GM19452 (cell line): ENCODE measurements around the gene DRICH1.
"Not testable (repeated sequence)": the region's sequence is repeated elsewhere in the genome, so short reads cannot be mapped to it uniquely, and the experiment has no call there.

ENCODE experiments used
- ATAC-seq: cut with Tn5 transposase; IDR thresholded peaks from one replicate; pipeline ENCODE4 v1.9.1; 2021; ENCODE audit not compliant: unreplicated experiment

Gene DRICH1

GRCh38 chr22:23569716-23570115, 62.4 kb downstream of the DRICH1 start:
- ATAC-seq = no peak

GRCh38 chr22:23569291-23569690, 62.8 kb downstream of the DRICH1 start:
- ATAC-seq = no peak

- no peak for ATAC-seq
Measured at GRCh38 chr22:23566705-23567475, 65.2 kb downstream of the DRICH1 start.

- no peak for ATAC-seq
Measured at GRCh38 chr22:23565915-23566704, 66.0 kb downstream of the DRICH1 start.

- no peak for ATAC-seq
Measured at GRCh38 chr22:23565305-23565914, 66.7 kb downstream of the DRICH1 start.

GRCh38 chr22:23564276-23564675, 67.8 kb downstream of the DRICH1 start:
- no peak for ATAC-seq

GRCh38 chr22:23563111-23563510, 69.0 kb downstream of the DRICH1 start:
- no peak for ATAC-seq

GRCh38 chr22:23562186-23562585, 69.9 kb downstream of the DRICH1 start:
- no peak for ATAC-seq

GRCh38 chr22:23561025-23561510, 71.1 kb downstream of the DRICH1 start:
- ATAC-seq = not testable (repeated sequence)

- not testable (repeated sequence) for ATAC-seq
Measured at GRCh38 chr22:23560215-23560614, 71.9 kb downstream of the DRICH1 start.
